Common myeloid progenitor, CD34-positive (primary cell): ENCODE data around the gene MFSD2B.
A peak's percentile ranks its signal among the peaks of the same experiment; 100 is the strongest.
"Not testable (repeated sequence)": the region's sequence is repeated elsewhere in the genome, so short reads cannot be mapped to it uniquely, and the experiment has no call there.

Source experiments
- CTCF ChIA-PET: fragments of 350-600 bp; sonication (Branson Sonifier 250); formaldehyde crosslinking; loops from one replicate; lab custom pipeline; 2021; ENCODE audit warnings: antibody characterized with exemption; lab: Charles Lee
- POLR2A ChIA-PET: fragments of 350-600 bp; sonication (Branson Sonifier 250); formaldehyde crosslinking; loops from one replicate; lab custom pipeline; 2021; ENCODE audit warnings: antibody characterized with exemption; lab: Charles Lee
- DNase-seq, 3 donors: peaks; one replicate each; pipeline versions ENCODE4 v3.0.0 to v3.0.0-alpha.2; 2013
- H3K27ac ChIP-seq, 2 experiments: 1 replicate in 1 of 2; 2 replicates in 1 of 2; pipeline ENCODE4 v1.7.0; 2013; ENCODE audit warnings: inconsistent platforms in 2 of 2, low read length in 2 of 2, mild to moderate bottlenecking in 2 of 2, low read depth in 1 of 2, moderate library complexity in 1 of 2; ENCODE audit not compliant: severe bottlenecking in 2 of 2, insufficient read depth in 1 of 2, poor library complexity in 1 of 2
- H3K27me3 ChIP-seq, 5 experiments: replicated peaks in 2 of 5; 1 replicate in 3 of 5; 2 replicates in 2 of 5; pipeline versions ENCODE4 v1.6.1 to v1.7.0; 2013; ENCODE audit warnings: low read length in 4 of 5, mild to moderate bottlenecking in 2 of 5, moderate library complexity in 2 of 5, inconsistent platforms in 1 of 5; ENCODE audit not compliant: insufficient read depth in 5 of 5, control insufficient read depth in 4 of 5
- H3K36me3 ChIP-seq, 4 experiments: 1 replicate in 2 of 4; 2 replicates in 2 of 4; pipeline versions ENCODE4 v1.6.1 to v1.7.0; 2013; ENCODE audit warnings: low read length in 3 of 4, control low read depth in 1 of 4, mild to moderate bottlenecking in 1 of 4; ENCODE audit not compliant: control insufficient read depth in 4 of 4, insufficient read depth in 4 of 4
- H3K4me1 ChIP-seq, 4 experiments: 1 replicate in 3 of 4; 2 replicates in 1 of 4; pipeline versions ENCODE4 v1.6.1 to v1.7.1; 2013; ENCODE audit warnings: low read length in 3 of 4, mild to moderate bottlenecking in 3 of 4, control low read depth in 1 of 4, inconsistent platforms in 1 of 4, moderate library complexity in 1 of 4; ENCODE audit not compliant: control insufficient read depth in 4 of 4, insufficient read depth in 4 of 4; ENCODE audit errors: control extremely low read depth in 1 of 4
- H3K4me3 ChIP-seq, 7 experiments: 1 replicate in 4 of 7; 2 replicates in 3 of 7; pipeline versions ENCODE4 v1.5.1 to v1.7.0; 2013; ENCODE audit warnings: mild to moderate bottlenecking in 7 of 7, low read length in 6 of 7, moderate library complexity in 6 of 7, inconsistent platforms in 2 of 7, low read depth in 2 of 7, control low read depth in 1 of 7; ENCODE audit not compliant: insufficient read depth in 4 of 7, control insufficient read depth in 1 of 7; ENCODE audit errors: extremely low read depth in 1 of 7
- H3K9me3 ChIP-seq, 5 experiments: 1 replicate in 4 of 5; 2 replicates in 1 of 5; pipeline versions ENCODE4 v1.6.1 to v1.7.1; 2013; ENCODE audit warnings: low read length in 4 of 5, mild to moderate bottlenecking in 2 of 5, inconsistent platforms in 1 of 5, low read depth in 1 of 5, moderate library complexity in 1 of 5; ENCODE audit not compliant: control insufficient read depth in 4 of 5, insufficient read depth in 2 of 5; ENCODE audit errors: control extremely low read depth in 1 of 5
- WGBS: methylation state at CpG from one replicate; pipeline ENCODE4 v1.1.5; 2013; ENCODE audit not compliant: insufficient coverage; 5-methylcytosine and 5-hydroxymethylcytosine counted together

The MFSD2B gene

DNA sequence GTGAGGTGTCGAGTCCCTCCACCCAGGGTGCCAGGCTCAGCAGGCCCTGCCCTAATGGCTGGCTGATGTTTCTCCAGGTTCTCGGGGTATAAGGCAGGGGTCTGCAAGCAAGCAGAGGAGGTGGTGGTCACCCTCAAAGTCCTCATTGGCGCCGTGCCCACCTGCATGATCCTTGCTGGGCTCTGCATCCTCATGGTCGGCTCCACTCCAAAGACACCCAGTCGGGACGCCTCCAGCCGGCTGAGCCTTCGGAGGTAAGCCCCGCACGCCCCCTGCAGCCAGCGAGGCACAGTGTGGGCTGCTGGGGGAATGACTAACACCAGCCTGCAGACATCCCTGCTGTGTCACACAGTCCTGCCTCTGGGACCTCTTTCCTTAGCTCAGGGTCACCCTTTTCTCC, 14.1 kb downstream of the MFSD2B start:
- Histone ChIP-seq H3K36me3 (peaks cover 2 to 41% (median 26%) of the 10 kb centered on the region in 4 experiments), H3K27ac (no peak overlapping the region), H3K9me3 (no peaks in the 10 kb centered on the region), H3K4me3 (no peak overlapping the region), H3K4me1 (no peaks in the 10 kb centered on the region), H3K27me3 (no peaks in the 10 kb centered on the region)
- ChIA-PET CTCF (interaction anchor here (1.1 to 1.6 kb wide), 2 partner anchors 36 to 60 kb away, joined by 3 to 5 read pairs; no protein-coding TSS in a partner anchor), POLR2A (no interaction called here)
- no peak for DNase-seq
- WGBS = 98% methylated on average over 4 of the region's 12 CpGs

DNA sequence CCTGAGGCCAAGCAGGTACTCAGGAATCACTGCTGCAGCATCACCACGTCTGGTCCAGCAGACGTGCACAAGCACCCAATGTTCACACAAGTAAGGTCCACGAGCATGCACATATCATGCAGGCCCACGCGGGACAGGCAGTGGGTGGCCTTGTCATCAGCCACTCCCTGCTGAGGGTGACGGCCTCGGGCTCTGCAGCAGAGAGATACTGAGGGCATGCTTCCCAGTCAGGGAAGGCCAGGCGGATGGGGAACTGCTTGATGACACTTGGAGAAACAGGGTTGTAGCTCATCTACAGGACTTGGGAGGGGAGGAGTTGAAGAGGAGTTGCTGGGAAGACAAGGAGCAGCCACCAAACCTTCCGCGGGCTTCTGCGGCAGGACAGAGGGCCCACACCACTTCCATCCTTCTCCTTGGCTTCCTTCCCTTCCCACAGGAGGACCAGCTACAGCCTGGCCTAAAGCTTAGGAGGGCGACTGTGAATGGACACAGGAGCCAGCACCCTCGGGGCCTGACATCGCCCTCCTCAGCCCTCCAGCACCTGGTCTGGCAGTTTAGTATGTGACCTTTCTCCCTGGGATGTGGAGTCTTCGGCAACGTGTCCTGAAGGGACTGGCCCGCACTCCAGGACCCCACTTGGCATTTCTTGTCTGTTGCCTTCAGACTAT, 15.2 kb downstream of the MFSD2B start:
- H3K27me3 ChIP-seq = no peaks in the 10 kb centered on the region
- 96% methylated on average over 14 of the region's 17 CpGs for WGBS
- ChIA-PET CTCF (no interaction called here), POLR2A (no interaction called here)
- no peak overlapping the region for H3K4me3 ChIP-seq
- H3K9me3 ChIP-seq = no peaks in the 10 kb centered on the region
- H3K4me1 ChIP-seq = no peaks in the 10 kb centered on the region
- peaks cover 10 to 49% (median 34%) of the 10 kb centered on the region in 4 experiments for H3K36me3 ChIP-seq
- no peak for DNase-seq
- H3K27ac ChIP-seq = no peak overlapping the region

DNA sequence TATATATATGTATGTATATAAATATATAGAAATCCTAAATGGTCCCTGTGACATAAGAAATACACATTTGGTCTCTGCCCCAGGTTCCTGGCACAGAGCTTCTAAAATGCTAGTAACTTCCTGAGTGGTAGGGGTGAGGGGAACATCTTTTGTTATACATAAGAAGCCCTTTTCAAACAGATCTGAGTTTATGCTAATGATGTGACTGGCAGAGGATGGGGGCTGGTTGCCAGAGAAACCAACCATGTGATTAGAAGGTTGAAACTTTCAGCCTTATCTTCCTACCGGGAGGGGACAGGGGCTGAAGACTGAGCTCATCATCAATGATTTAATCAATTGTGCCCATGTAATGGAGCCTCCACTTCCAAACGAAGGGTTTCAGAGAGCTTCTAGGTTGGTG, 16.3 kb downstream of the MFSD2B start:
- no peaks in the 10 kb centered on the region for H3K4me1 ChIP-seq
- no peaks in the 10 kb centered on the region for H3K9me3 ChIP-seq
- no peak for DNase-seq
- WGBS = 95% methylated on average over 2 of the region's 2 CpGs
- no peaks in the 10 kb centered on the region for H3K27me3 ChIP-seq
- H3K4me3 ChIP-seq = no peak overlapping the region
- ChIA-PET POLR2A (no interaction called here), CTCF (interaction anchor here (0.9 to 1.0 kb wide), 2 partner anchors 22 to 28 kb away, joined by 3 read pairs; no protein-coding TSS in a partner anchor)
- peak overlapping the region in 1 of 2 experiments; percentile 45 for H3K27ac ChIP-seq
- peaks cover 10 to 60% (median 39%) of the 10 kb centered on the region in 4 experiments for H3K36me3 ChIP-seq

DNA sequence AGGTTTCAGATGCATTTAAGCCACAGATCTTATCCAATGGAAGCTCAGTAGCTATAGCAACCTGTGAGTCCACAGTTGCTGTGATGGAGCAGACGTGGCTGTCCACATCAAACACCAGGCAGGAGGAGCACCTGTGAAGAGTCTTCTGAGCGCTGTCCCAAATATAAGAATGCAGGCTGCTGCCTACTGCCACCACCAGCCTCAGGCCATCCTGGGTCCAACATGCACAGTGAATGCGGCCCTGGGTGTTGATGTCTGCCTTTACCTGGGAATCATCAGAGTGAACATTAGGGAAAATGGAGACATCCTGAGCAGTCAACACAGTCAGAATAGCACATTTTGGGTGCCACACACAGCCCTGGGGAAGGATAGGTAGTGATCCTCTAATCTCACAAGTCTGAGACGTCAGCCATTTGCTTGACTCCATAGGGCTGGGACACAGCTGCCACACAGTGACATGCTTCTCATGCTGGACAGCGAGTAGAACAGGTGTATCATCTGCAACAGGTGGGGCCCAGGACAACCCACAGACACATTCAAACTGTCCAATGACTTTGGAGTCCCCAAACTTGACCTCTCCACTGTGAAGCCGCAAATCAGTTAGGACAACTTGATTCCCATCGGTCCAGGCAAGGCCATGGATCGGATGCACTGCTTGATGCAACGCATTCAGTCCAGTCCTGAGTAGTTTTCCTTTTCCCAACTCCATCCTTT, 29.1 kb downstream of the MFSD2B start:
- no peak overlapping the region for H3K4me3 ChIP-seq
- peaks cover 12 to 30% (median 23%) of the 10 kb centered on the region in 4 experiments for H3K36me3 ChIP-seq
- no peaks in the 10 kb centered on the region for H3K27me3 ChIP-seq
- H3K9me3 ChIP-seq = no peaks in the 10 kb centered on the region
- H3K27ac ChIP-seq = peak overlapping the region in 1 of 2 experiments; percentile 23
- CTCF ChIA-PET = no interaction called here
- POLR2A ChIA-PET = no interaction called here
- no peaks in the 10 kb centered on the region for H3K4me1 ChIP-seq
- DNase-seq = no peak
- 95% methylated on average over 9 of the region's 9 CpGs for WGBS

DNA sequence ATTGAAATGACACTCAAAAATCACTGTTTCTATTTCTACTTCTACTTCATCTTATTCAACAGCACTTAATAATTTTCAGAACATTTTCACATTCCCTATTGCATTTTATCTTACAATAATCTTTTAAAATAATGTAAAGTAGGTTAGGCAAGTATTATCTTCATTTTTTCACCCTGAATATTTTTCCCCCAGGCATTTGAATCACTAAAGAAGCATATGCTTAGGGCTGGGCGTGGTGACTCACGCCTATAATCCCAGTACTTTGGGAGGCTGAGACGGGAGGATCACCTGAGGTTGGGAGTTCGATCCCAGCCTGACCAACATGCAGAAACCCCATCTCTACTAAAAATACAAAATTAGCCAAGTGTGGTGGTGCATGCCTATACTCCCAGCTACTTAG, 30.6 kb downstream of the MFSD2B start:
- no peak for DNase-seq
- Histone ChIP-seq H3K4me3 (no peak overlapping the region), H3K27ac (no peak overlapping the region), H3K9me3 (no peaks in the 10 kb centered on the region), H3K4me1 (no peaks in the 10 kb centered on the region), H3K27me3 (no peaks in the 10 kb centered on the region), H3K36me3 (peaks cover 12 to 30% (median 22%) of the 10 kb centered on the region in 4 experiments)
- POLR2A ChIA-PET = interaction anchor here (0.6 kb wide), 1 partner anchor 768 kb away, joined by 3 read pairs; no protein-coding TSS in a partner anchor
- WGBS = 100% methylated on average over 2 of the region's 4 CpGs
- CTCF ChIA-PET = no interaction called here

DNA sequence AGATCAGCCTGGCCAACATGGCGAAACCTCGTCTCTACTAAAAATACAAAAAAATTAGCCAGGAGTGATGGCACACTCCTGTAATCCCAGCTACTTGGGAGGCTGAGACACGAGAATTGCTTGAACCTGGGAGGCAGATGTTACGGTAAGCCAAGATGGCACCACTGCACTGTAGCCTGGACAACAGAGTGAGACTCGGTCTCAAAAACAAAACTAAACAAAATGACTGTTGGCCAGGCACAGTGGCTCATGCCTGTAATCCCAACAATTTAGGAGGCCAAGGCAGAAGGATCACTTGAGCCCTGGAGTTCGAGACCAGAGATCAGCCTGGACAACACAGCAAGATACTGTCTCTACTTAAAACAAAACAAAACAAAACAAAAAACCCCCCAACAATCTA, 33.2 kb downstream of the MFSD2B start:
- ChIA-PET CTCF (interaction anchor here (0.6 kb wide), 1 partner anchor 125 kb away, joined by 3 read pairs; no protein-coding TSS in a partner anchor), POLR2A (interaction anchor here (0.7 kb wide), 1 partner anchor 1064 kb away, joined by 4 read pairs; no protein-coding TSS in a partner anchor)
- H3K4me3 ChIP-seq, H3K27ac ChIP-seq, DNase-seq, H3K9me3 ChIP-seq, H3K27me3 ChIP-seq: not testable (repeated sequence)
- Histone ChIP-seq H3K4me1 (peaks cover 5 to 16% (median 11%) of the 10 kb centered on the region in 4 experiments), H3K36me3 (peaks cover 10 to 16% (median 12%) of the 10 kb centered on the region in 4 experiments)
- WGBS = 100% methylated on average over 5 of the region's 6 CpGs
